ENCODE data around the gene GPR153. TPM values are rescaled to one million over a fixed set of nuclear protein-coding genes. Genes with fewer than 3 reads are reported as not detected.
A peak's percentile ranks its signal among the peaks of the same experiment; 100 is the strongest.

Gene GPR153
- total RNA-seq, 4 donors from 2014 or later = 5.6 to 12.3 (median 10.2) TPM

DNA sequence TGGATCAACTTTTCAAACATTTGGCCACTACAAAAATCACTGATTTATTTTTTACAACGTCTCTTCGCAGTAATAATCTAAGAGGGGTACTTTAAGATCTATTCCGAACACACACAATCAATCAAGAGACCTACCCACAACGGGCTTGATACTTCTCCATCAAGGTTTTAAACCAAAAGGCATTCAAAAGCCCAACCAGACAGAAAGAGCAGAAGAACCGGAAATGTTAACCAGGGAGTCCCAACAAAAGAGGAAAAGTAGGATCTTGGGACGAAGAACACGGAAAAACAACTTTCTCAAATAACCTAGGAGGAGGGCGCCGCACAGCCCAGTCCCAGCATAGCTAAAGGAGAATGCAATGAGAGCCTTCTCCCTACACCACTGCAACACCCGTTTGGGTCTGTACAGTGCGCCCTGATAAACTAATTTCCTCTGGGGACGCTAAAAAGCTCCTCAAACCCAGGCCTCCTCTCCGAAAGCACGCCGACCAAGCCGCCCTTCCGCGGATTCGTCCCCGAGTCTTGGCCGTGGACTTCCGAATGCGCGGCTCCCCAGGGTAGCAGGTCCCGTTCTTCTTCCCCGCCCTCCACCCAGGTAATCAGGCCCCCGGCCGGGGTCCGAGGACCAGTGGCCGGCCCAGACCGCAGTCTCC lies 62.1 kb downstream of the GPR153 start:
- Histone ChIP-seq H3K9me3 (no peaks in the 10 kb centered on the region), H3K4me3 (peak overlapping the region; percentile 79 to 100 (median 94)), H3K27me3 (no peaks in the 10 kb centered on the region), H3K4me1 (peaks cover 17 to 51% (median 19%) of the 10 kb centered on the region in 3 donors), H3K27ac (peak overlapping the region; percentile 88 to 93 (median 90)), H3K36me3 (peaks cover 0 to 37% (median 22%) of the 10 kb centered on the region in 3 donors)
- TF ChIP-seq POLR2A (IDR thresholded peaks at IDR 0.05) = no peak
- TF ChIP-seq, protein P1, sequence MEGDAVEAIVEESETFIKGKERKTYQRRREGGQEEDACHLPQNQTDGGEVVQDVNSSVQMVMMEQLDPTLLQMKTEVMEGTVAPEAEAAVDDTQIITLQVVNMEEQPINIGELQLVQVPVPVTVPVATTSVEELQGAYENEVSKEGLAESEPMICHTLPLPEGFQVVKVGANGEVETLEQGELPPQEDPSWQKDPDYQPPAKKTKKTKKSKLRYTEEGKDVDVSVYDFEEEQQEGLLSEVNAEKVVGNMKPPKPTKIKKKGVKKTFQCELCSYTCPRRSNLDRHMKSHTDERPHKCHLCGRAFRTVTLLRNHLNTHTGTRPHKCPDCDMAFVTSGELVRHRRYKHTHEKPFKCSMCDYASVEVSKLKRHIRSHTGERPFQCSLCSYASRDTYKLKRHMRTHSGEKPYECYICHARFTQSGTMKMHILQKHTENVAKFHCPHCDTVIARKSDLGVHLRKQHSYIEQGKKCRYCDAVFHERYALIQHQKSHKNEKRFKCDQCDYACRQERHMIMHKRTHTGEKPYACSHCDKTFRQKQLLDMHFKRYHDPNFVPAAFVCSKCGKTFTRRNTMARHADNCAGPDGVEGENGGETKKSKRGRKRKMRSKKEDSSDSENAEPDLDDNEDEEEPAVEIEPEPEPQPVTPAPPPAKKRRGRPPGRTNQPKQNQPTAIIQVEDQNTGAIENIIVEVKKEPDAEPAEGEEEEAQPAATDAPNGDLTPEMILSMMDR (IDR thresholded peaks at IDR 0.05) = no peak
- no peak for DNase-seq
- 2 to 4% methylated on average over 11 to 25 of the region's 31 CpGs for WGBS, 2 donors
- intact Hi-C loops (cut with DNase I) = no loop called here

DNA sequence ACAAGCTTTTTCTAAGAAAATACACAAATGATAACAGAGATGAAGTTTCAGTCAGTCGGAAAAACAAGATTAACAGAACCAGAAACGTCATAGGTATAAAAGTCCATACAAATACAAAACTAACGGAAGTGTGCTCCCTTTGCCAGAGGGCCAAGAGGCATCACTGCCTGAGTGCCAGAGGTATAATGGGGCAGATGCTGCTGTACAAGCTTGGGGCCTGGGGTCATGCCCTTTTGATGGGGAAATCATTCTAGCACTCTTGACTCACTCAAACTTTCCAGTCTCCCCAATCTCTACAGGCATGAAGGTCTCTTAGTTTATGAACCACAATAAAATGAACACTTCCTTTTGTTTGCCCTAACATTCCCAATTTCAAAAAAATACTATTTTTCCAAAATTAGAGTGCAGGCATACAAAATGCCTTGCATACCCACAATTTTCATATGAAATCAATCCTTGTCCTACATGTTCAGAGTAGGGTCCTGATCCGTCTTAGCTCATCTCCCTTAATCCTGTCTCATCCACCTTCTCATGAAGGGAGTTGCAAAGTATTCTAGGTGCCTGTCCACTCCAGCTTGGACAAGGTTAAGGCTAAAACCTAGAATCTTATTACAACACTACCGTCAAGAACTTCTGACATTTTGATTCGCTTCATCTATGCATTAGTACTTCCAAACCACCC lies 63.0 kb downstream of the GPR153 start:
- H3K36me3 ChIP-seq = peaks cover 0 to 46% (median 29%) of the 10 kb centered on the region in 3 donors
- no peak for TF ChIP-seq POLR2A (IDR thresholded peaks at IDR 0.05)
- peak overlapping the region; percentile 79 to 100 (median 94) for H3K4me3 ChIP-seq
- intact Hi-C loops (cut with DNase I) = no loop called here
- peaks cover 17 to 51% (median 19%) of the 10 kb centered on the region in 3 donors for H3K4me1 ChIP-seq
- no peak for DNase-seq
- H3K9me3 ChIP-seq = no peaks in the 10 kb centered on the region
- H3K27ac ChIP-seq = peak overlapping the region in 2 of 4 donors; percentile 93
- WGBS, 2 donors = 40 to 44% methylated on average over 6 of the region's 6 CpGs
- H3K27me3 ChIP-seq = no peaks in the 10 kb centered on the region

Other genes with a start within 250 kb of the GPR153 start
- gene KCNAB2, start 215.2 kb downstream of the GPR153 start, total RNA-seq = 1 to 10 TPM; 1.8 to 9.3 (median 3.9) TPM
- under 1 TPM in 2 of 4 donors, not detected in 2; 0.38 to 0.62 TPM for gene CHD5, start 80.8 kb downstream of the GPR153 start, total RNA-seq
- 100 to 1,000 TPM in 3 of 4 donors, 10 to 100 TPM in 1; 75.5 to 237 (median 192) TPM for gene RPL22, start 61.5 kb downstream of the GPR153 start, total RNA-seq
- 10 to 100 TPM in 3 of 4 donors, 1 to 10 TPM in 1; 6.6 to 43.3 (median 23.3) TPM for gene RNF207, start 55.0 kb downstream of the GPR153 start, total RNA-seq
- 10 to 100 TPM; 43.0 to 85.3 (median 53.4) TPM for gene ICMT, start 25.1 kb downstream of the GPR153 start, total RNA-seq
- gene HES3, start 16.9 kb downstream of the GPR153 start, total RNA-seq = not detected
- 10 to 100 TPM; 23.5 to 50.7 (median 39.0) TPM for gene ACOT7, start 132.7 kb upstream of the GPR153 start, total RNA-seq
- 10 to 100 TPM; 40.5 to 51.9 (median 50.2) TPM for gene HES2, start 158.8 kb upstream of the GPR153 start, total RNA-seq
- 10 to 100 TPM; 14.5 to 22.2 (median 18.6) TPM for gene ESPN, start 163.7 kb upstream of the GPR153 start, total RNA-seq
- 10 to 100 TPM; 22.1 to 47.3 (median 34.3) TPM for gene TNFRSF25, start 205.1 kb upstream of the GPR153 start, total RNA-seq
- gene PLEKHG5, start 230.6 kb upstream of the GPR153 start, total RNA-seq = 10 to 100 TPM; 24.3 to 37.8 (median 32.6) TPM